K562 (cell line): Measurements from ENCODE around the gene JHY. TPM values are rescaled to one million over a fixed set of nuclear protein-coding genes. Genes with fewer than 3 reads are reported as not detected.

Experiments
- ATAC-seq: fragments of 200-7000 bp; cut with Tn5 transposase; 3 replicates; pipeline ENCODE4 v1.9.1; 2020; ENCODE audit warnings: moderate library complexity
- BruUV-seq: library from RNA; stranded (reverse); fragments of 400-500 nt; replicated peaks from 2 replicates; lab custom pipeline; 2021; lab: Mats Ljungman, UMichigan
- CTCF ChIA-PET: fragments of 300-600 bp; formaldehyde crosslinking; extraction: SDS; loops from one replicate; lab custom pipeline; 2021; ENCODE audit warnings: low intra/inter-chr PET ratio; lab: Yijun Ruan, JAX
- POLR2A ChIA-PET: fragments of 300-600, 350-650 bp; sonication (Branson Sonifier 250); formaldehyde crosslinking; extraction: SDS; loops from one replicate; lab custom pipeline; 2021; ENCODE audit warnings: antibody characterized with exemption, inconsistent platforms; lab: Yijun Ruan, JAX
- DNase-seq, 4 experiments: peaks; one replicate each; pipeline versions ENCODE4 v3.0.0 to v3.0.0-alpha.2; 2011 to 2018; ENCODE audit warnings: low spot score in 3 of 4, mixed read lengths in 3 of 4; ENCODE audit errors: extremely low read depth in 1 of 4
- FAIRE-seq: peaks from 2 replicates; lab custom pipeline; 2011; peaks lifted over from hg19 to GRCh38; lab: Jason Lieb, UNC
- H2AFZ ChIP-seq: 2 replicates; pipeline ENCODE4 v1.6.0; 2011; ENCODE audit warnings: low read depth, low read length, control low read depth, inconsistent platforms
- H3K27ac ChIP-seq: fragments of 200-600 bp; 3 replicates; pipeline ENCODE4 v1.8.0; 2011; ENCODE audit warnings: low read depth, mild to moderate bottlenecking, control low read depth, inconsistent platforms, low read length, moderate library complexity, mixed read lengths; ENCODE audit errors: extremely low read depth
- H3K27me3 ChIP-seq, 2 experiments: fragments of 300-600 bp in 1 of 2; 2 replicates in 1 of 2; 3 replicates in 1 of 2; pipeline versions ENCODE4 v1.6.0 to v1.8.0; 2011; ENCODE audit warnings: inconsistent platforms in 2 of 2, low read length in 2 of 2, mild to moderate bottlenecking in 1 of 2, mixed read lengths in 1 of 2, moderate library complexity in 1 of 2; ENCODE audit not compliant: control insufficient read depth in 2 of 2, insufficient read depth in 2 of 2
- H3K36me3 ChIP-seq: fragments of 300-600 bp; 3 replicates; pipeline ENCODE4 v1.8.0; 2011; ENCODE audit warnings: mild to moderate bottlenecking, low read length, inconsistent platforms; ENCODE audit not compliant: control insufficient read depth, insufficient read depth
- H3K4me1 ChIP-seq, 2 experiments: fragments of 200-600 bp in 1 of 2; replicated peaks in 1 of 2; 2 replicates in 1 of 2; 3 replicates in 1 of 2; pipeline versions ENCODE4 v1.5.1 to v1.8.0; 2011; ENCODE audit warnings: inconsistent platforms in 2 of 2, low read length in 2 of 2, mild to moderate bottlenecking in 1 of 2, mixed read lengths in 1 of 2, moderate library complexity in 1 of 2; ENCODE audit not compliant: control insufficient read depth in 2 of 2, insufficient read depth in 2 of 2
- H3K4me2 ChIP-seq: 2 replicates; pipeline ENCODE4 v1.6.1; 2011; ENCODE audit warnings: low read length, control low read depth, inconsistent platforms, mixed read lengths; ENCODE audit not compliant: insufficient read depth
- H3K4me3 ChIP-seq: fragments of 200-600 bp; sonication (generic), shearing (Covaris generic); 2 replicates; pipeline ENCODE4 v1.5.1; 2016; ENCODE audit warnings: control low read depth, inconsistent platforms
- H3K79me2 ChIP-seq: fragments of 200-600 bp; 3 replicates; pipeline ENCODE4 v1.8.0; 2011; ENCODE audit warnings: low read length, inconsistent platforms; ENCODE audit not compliant: control insufficient read depth, insufficient read depth
- H3K9ac ChIP-seq, 2 experiments: 2 replicates each; pipeline versions ENCODE4 v1.6.0 to v1.6.1; 2011; ENCODE audit warnings: low read depth in 2 of 2, low read length in 2 of 2, control low read depth in 1 of 2, inconsistent platforms in 1 of 2, mild to moderate bottlenecking in 1 of 2, mixed read lengths in 1 of 2; ENCODE audit not compliant: insufficient read depth in 1 of 2
- H3K9me1 ChIP-seq: one replicate; pipeline ENCODE4 v1.6.0; 2011; ENCODE audit warnings: inconsistent platforms, mild to moderate bottlenecking, low read length, moderate library complexity; ENCODE audit not compliant: control insufficient read depth, insufficient read depth
- H3K9me3 ChIP-seq: replicated peaks from 2 replicates; pipeline ENCODE4 v1.5.1; 2011; ENCODE audit warnings: low read depth, low read length, inconsistent platforms; ENCODE audit not compliant: control insufficient read depth, insufficient read depth
- H4K20me1 ChIP-seq: replicated peaks from 2 replicates; pipeline ENCODE4 v1.6.1; 2011; ENCODE audit warnings: low read length, inconsistent platforms, mixed read lengths; ENCODE audit not compliant: control insufficient read depth, insufficient read depth
- CTCF ChIP-seq, 3 experiments: IDR thresholded peaks in 2 of 3; conservative IDR thresholded peaks in 1 of 3; 2 replicates each; pipeline ENCODE4 v1.5.1; 2011 to 2012; ENCODE audit warnings: low read length in 3 of 3, mild to moderate bottlenecking in 3 of 3, control low read depth in 2 of 3, improper control_type of control experiment in 1 of 3, inconsistent platforms in 1 of 3, low read depth in 1 of 3, mixed read lengths in 1 of 3, moderate library complexity in 1 of 3; ENCODE audit not compliant: insufficient read depth in 2 of 3
- EP300 ChIP-seq: IDR thresholded peaks from 2 replicates; pipeline ENCODE4 v1.6.1; 2012; ENCODE audit warnings: low read length, improper control_type of control experiment
- HNRNPH1 ChIP-seq: fragments of 200-400 bp; formaldehyde crosslinking; optimal IDR thresholded peaks from 2 replicates; pipeline ENCODE3; 2017; ENCODE audit warnings: low read depth, mild to moderate bottlenecking, low read length, moderate library complexity
- MITF ChIP-seq: IDR thresholded peaks from 2 replicates; pipeline ENCODE4 v1.6.1; 2014; ENCODE audit warnings: antibody characterized with exemption
- MNT ChIP-seq, 2 experiments: fragments of 450-650 bp; conservative IDR thresholded peaks; 2 replicates each; pipeline ENCODE4 v1.6.1; 2017; ENCODE audit warnings: mild to moderate bottlenecking in 2 of 2, moderate library complexity in 2 of 2
- NFIC ChIP-seq: fragments of 450-650 bp; IDR thresholded peaks from 2 replicates; pipeline ENCODE4 v1.6.1; 2017; ENCODE audit warnings: mild to moderate bottlenecking, inconsistent platforms
- NFXL1 ChIP-seq: fragments of 450-650 bp; formaldehyde crosslinking; IDR thresholded peaks from 2 replicates; pipeline ENCODE4 v1.4.0; 2021; ENCODE audit warnings: mild to moderate bottlenecking
- PYGO2 ChIP-seq: fragments of 450-650 bp; IDR thresholded peaks from 2 replicates; pipeline ENCODE4 v1.6.1; 2016; ENCODE audit warnings: mild to moderate bottlenecking, missing genetic modification characterization, moderate library complexity, missing compliant biosample characterization
- RAD21 ChIP-seq, 2 experiments: fragments of 250-450 bp in 1 of 2; fragments of 450-650 bp in 1 of 2; sonication (Bioruptor Pico) in 1 of 2; formaldehyde crosslinking in 1 of 2; IDR thresholded peaks in 1 of 2; conservative IDR thresholded peaks in 1 of 2; 2 replicates each; pipeline versions ENCODE4 v1.4.0 to v1.8.0; 2020 to 2022; ENCODE audit warnings: mild to moderate bottlenecking in 2 of 2, moderate library complexity in 1 of 2
- RBM17 ChIP-seq: fragments of 200-400 bp; formaldehyde crosslinking; IDR thresholded peaks from 2 replicates; pipeline ENCODE4 v1.6.1; 2017; ENCODE audit warnings: low read depth, mild to moderate bottlenecking, low read length, borderline replicate concordance
- TFE3 ChIP-seq: fragments of 450-650 bp; formaldehyde crosslinking; IDR thresholded peaks from 2 replicates; pipeline ENCODE4 v1.4.0; 2020; ENCODE audit warnings: mild to moderate bottlenecking, mixed read lengths
- ZNF316 ChIP-seq: fragments of 450-650 bp; IDR thresholded peaks from 2 replicates; pipeline ENCODE4 v1.6.1; 2016
- WGBS: fragments of 100-300 bp; shearing (Covaris generic); methylation state at CpG from one replicate; pipeline ENCODE4 v1.1.6; 2016; ENCODE audit warnings: low coverage, mixed read lengths; ENCODE audit not compliant: insufficient coverage; ENCODE audit errors: missing lambda C conversion rate; 5-methylcytosine and 5-hydroxymethylcytosine counted together
- in situ Hi-C: fragments of 300-500 bp; cut with MboI; formaldehyde crosslinking; loops from 4 replicates; pipeline ENCODE4 v1.15.0; 2018; ENCODE audit warnings: inconsistent platforms, mixed read lengths
- intact Hi-C: fragments of 100-400 bp; cut with micrococcal nuclease; formaldehyde crosslinking; loops from 2 replicates; pipeline ENCODE4 v1.14.2; 2022
- polyA plus RNA-seq, 8 experiments: library from polyadenylated mRNA; depleted of rRNA in 4 of 8; stranded (reverse) in 5 of 8; unstranded in 3 of 8; fragments of >200 nt; fragmentation: Nextera tagmentation in 2 of 8; fragmentation: Illumina TruSeq in 1 of 8; extraction: Ambion mirVana in 2 of 8; extraction: Trizol in 1 of 8; gene quantifications; 2 replicates each; pipeline versions ENCODE4 v1.2.1 to v1.2.3, GENCODE V29; 2011 to 2014; ENCODE audit warnings: inconsistent platforms in 1 of 8, missing spikeins in 1 of 8
- total RNA-seq, 7 experiments: library from RNA; depleted of rRNA in 6 of 7; stranded (reverse); fragments of >200 nt in 6 of 7; fragmentation: Illumina TruSeq in 2 of 7; extraction: Trizol in 2 of 7; gene quantifications; 2 replicates each; pipeline versions ENCODE4 v1.2.1 to v1.2.3, GENCODE V29; 2011 to 2021; ENCODE audit warnings: low replicate concordance in 1 of 7

Gene JHY
- total and polyA plus RNA-seq, 9 of the 15 experiments (the other 6 are each of a cell fraction or from before 2014, with no cell fraction given): not detected

GRCh38 chr11:122910775-122911174 is 28.2 kb downstream of the JHY start:
- no peak for FAIRE-seq
- Histone ChIP-seq H3K27me3 (peaks cover 0 to 4% of the 10 kb centered on the region in 2 experiments; a peak in 3 of 5 replicates), H4K20me1 (no peaks in the 10 kb centered on the region), H3K4me2 (no peak overlapping the region), H3K9me1 (no peaks in the 10 kb centered on the region), H3K9me3 (no peaks in the 10 kb centered on the region), H2AFZ (no peak overlapping the region), H3K36me3 (no peaks in the 10 kb centered on the region), H3K4me3 (no peak overlapping the region), H3K9ac (no peak overlapping the region), H3K79me2 (no peaks in the 10 kb centered on the region), H3K4me1 (no peaks in the 10 kb centered on the region), H3K27ac (no peak overlapping the region)
- intact Hi-C loops (loop anchor here (1.0 kb wide), 1 partner anchor 113 kb away; no protein-coding TSS in a partner anchor), in situ Hi-C loops (no loop called here)
- peak in 1 of 4 experiments; percentile 6 for DNase-seq
- no peak for ATAC-seq
- WGBS: 4% methylated on average over 4 of the region's 4 CpGs
- BruUV-seq: no TSS peak
- CTCF ChIA-PET: interaction anchor here (1.3 kb wide), 1 partner anchor 112 kb away, joined by 5 read pairs; no protein-coding TSS in a partner anchor
- POLR2A ChIA-PET: no interaction called here
- TF ChIP-seq RBM17: no peak
- no peak for TF ChIP-seq MNT (conservative IDR thresholded peaks at IDR 0.05)
- no peak for TF ChIP-seq HNRNPH1
- no peak for TF ChIP-seq NFIC
- peak; percentile 71 for TF ChIP-seq TFE3
- TF ChIP-seq PYGO2: no peak
- no peak for TF ChIP-seq MITF
- no peak for TF ChIP-seq NFXL1 (CRISPR knock-in tag)
- TF ChIP-seq RAD21 (CRISPR knock-in tag; conservative IDR thresholded peaks at IDR 0.05 in 1 of 2, IDR thresholded peaks at IDR 0.05 in 1 of 2): peak in 1 of 2 experiments; percentile 47; a peak in 2 of 4 replicates
- TF ChIP-seq EP300: no peak
- TF ChIP-seq ZNF316: peak; percentile 37; the same call in 1 of the 2 replicates
- peak in 1 of 3 experiments; percentile 43; a peak in 2 of 6 replicates for TF ChIP-seq CTCF (IDR thresholded peaks at IDR 0.05 in 2 of 3, conservative IDR thresholded peaks at IDR 0.05 in 1 of 3; ENCODE audit: insufficient read depth in 2 of 3, low read depth in 1 of 3, low read length in 3 of 3)
